Measurements from ENCODE around the gene ESF1. TPM values are rescaled to one million over a fixed set of nuclear protein-coding genes. Genes with fewer than 3 reads are reported as not detected.
A peak's percentile ranks its signal among the peaks of the same experiment; 100 is the strongest.

Gene ESF1
- total RNA-seq, 4 donors from 2014 or later: 14.9 to 28.0 (median 16.5) TPM

DNA sequence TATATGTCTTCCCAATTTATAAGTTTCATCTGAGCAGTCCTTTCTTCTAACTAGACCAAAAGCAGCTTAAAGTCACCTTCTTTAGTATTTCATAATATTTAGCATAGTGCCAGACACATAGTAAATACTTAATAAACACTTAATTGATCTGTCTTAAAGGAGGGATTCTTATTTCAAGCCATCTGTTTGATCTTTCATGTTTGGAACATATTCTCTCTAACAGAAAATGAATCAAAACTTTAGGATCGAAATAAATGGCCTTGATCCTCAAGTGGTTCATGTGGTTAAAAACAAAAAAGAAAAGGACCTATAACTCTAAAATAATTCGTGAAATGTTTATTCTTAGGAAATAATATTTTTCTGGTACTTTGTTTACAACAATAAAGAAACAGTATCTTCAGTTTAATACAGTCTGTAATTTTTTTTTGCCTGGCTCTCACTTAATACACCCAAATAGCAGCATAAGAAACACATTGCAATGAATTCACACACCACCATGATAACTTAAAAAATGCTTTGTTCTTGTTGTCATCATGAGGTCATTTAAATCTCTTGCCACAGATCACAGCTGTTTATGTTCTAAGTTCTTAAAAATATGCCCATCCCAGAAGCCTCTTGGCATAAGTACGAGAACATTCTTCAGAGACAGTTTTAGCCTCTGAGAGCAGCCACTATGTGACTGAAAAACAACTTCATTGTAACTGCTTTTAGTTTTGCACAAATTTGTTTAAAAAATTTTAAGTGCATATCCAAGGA is 48.1 kb downstream of the ESF1 start:
- DNase-seq (ENCODE audit: low spot score in 2 of 2): peak in 1 of 2 donors; percentile 30
- no peak overlapping the region for H3K4me3 ChIP-seq
- 30 to 41% methylated on average over 3 of the region's 3 CpGs for WGBS, 2 donors
- H3K36me3 ChIP-seq: peaks cover 3 to 39% (median 6%) of the 10 kb centered on the region in 3 donors
- H3K27me3 ChIP-seq: no peaks in the 10 kb centered on the region
- H3K4me1 ChIP-seq: peaks cover 0 to 27% (median 10%) of the 10 kb centered on the region in 4 donors
- H3K27ac ChIP-seq: peak overlapping the region; percentile 28 to 85 (median 62)
- TF ChIP-seq EP300 (IDR thresholded peaks at IDR 0.05) (peak; percentile 83 to 85), POLR2A (IDR thresholded peaks at IDR 0.05) (no peak)
- TF ChIP-seq, protein P1, sequence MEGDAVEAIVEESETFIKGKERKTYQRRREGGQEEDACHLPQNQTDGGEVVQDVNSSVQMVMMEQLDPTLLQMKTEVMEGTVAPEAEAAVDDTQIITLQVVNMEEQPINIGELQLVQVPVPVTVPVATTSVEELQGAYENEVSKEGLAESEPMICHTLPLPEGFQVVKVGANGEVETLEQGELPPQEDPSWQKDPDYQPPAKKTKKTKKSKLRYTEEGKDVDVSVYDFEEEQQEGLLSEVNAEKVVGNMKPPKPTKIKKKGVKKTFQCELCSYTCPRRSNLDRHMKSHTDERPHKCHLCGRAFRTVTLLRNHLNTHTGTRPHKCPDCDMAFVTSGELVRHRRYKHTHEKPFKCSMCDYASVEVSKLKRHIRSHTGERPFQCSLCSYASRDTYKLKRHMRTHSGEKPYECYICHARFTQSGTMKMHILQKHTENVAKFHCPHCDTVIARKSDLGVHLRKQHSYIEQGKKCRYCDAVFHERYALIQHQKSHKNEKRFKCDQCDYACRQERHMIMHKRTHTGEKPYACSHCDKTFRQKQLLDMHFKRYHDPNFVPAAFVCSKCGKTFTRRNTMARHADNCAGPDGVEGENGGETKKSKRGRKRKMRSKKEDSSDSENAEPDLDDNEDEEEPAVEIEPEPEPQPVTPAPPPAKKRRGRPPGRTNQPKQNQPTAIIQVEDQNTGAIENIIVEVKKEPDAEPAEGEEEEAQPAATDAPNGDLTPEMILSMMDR (IDR thresholded peaks at IDR 0.05): no peak
- H3K9me3 ChIP-seq: peaks cover 0 to 18% (median 2%) of the 10 kb centered on the region in 4 donors

DNA sequence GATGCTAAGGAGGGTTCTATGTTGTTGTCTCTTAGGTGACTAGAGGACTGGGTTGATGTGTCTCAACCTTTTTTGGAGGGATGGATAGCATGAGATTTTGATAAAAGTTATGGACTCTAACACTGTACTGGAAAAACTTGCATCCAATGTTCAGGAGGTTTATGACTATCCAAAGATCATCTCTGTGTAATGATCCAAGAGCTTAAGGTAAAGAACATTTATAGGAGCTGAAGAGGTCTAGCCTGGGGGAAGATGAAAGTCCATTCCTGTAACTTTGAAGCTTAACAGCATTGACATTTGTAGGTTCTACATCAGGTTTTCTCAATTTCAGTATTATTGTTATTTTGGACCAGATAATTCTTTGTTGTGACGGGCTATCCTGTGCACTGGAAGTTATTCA is 48.9 kb downstream of the ESF1 start:
- H3K27ac ChIP-seq: peak overlapping the region; percentile 22 to 85 (median 56)
- peaks cover 0 to 12% (median 2%) of the 10 kb centered on the region in 4 donors for H3K9me3 ChIP-seq
- WGBS, 2 donors: 85 to 89% methylated on average over 1 of the region's 1 CpG
- H3K4me3 ChIP-seq: no peak overlapping the region
- DNase-seq (ENCODE audit: low spot score in 2 of 2): no peak
- H3K27me3 ChIP-seq: no peaks in the 10 kb centered on the region
- H3K4me1 ChIP-seq: peaks cover 0 to 27% (median 10%) of the 10 kb centered on the region in 4 donors
- H3K36me3 ChIP-seq: peaks cover 3 to 39% (median 6%) of the 10 kb centered on the region in 3 donors
- no peak for TF ChIP-seq EP300 (IDR thresholded peaks at IDR 0.05)
- TF ChIP-seq, protein P1 (IDR thresholded peaks at IDR 0.05): no peak

DNA sequence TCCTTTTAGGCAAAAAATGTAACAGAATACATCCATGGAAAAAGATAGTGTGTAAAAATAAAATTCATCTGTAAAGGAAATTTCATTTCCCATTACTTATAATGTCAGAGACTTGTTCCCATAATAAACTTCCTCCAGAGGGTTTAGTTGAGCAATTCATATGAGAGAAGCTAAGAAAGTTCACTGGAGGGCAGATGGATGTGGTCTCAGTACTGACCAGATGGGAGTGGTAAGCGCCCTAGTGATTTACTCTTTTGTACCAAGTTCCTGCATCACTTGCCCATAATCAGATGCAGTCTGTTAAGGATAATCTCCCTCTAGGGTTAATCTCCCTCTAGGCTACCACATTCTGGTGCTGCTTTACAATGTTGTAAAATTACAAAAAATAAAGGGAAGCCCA is 61.7 kb downstream of the ESF1 start:
- Histone ChIP-seq H3K9me3 (no peaks in the 10 kb centered on the region), H3K4me1 (peaks cover 0 to 12% (median 0%) of the 10 kb centered on the region in 4 donors), H3K27ac (no peak overlapping the region), H3K27me3 (no peaks in the 10 kb centered on the region), H3K36me3 (peaks cover 0 to 24% (median 0%) of the 10 kb centered on the region in 3 donors), H3K4me3 (no peak overlapping the region)
- no peak for DNase-seq (ENCODE audit: low spot score in 2 of 2)
- WGBS, 2 donors: 81 to 88% methylated on average over 1 of the region's 1 CpG
- TF ChIP-seq, protein P1 (IDR thresholded peaks at IDR 0.05): no peak
- TF ChIP-seq POLR2A (IDR thresholded peaks at IDR 0.05) (no peak), EP300 (IDR thresholded peaks at IDR 0.05) (peak in 1 of 2 donors; percentile 52)

DNA sequence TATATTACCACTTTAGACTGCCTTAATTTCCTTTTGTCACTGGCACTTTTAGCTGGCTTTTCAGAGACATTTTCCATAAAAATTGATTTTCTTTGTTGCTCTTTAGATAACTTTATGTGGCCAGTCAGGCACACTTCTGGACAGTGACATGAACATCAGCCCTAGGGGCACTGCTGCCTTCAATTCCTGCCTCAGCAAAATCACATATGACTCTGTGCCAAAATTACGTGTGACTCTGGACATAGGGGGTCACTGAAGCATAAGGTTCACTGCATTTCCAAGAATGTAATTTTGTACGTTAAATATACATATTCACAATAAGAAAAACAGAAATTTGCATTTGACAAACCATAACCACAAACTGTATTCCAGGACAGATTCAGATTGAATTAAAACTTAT is 66.5 kb downstream of the ESF1 start:
- Histone ChIP-seq H3K36me3 (peaks cover 0 to 47% (median 0%) of the 10 kb centered on the region in 3 donors), H3K9me3 (no peaks in the 10 kb centered on the region), H3K27me3 (no peaks in the 10 kb centered on the region), H3K27ac (no peak overlapping the region), H3K4me3 (no peak overlapping the region), H3K4me1 (peaks cover 0 to 9% (median 0%) of the 10 kb centered on the region in 4 donors)
- no peak for DNase-seq (ENCODE audit: low spot score in 2 of 2)
- TF ChIP-seq POLR2A (IDR thresholded peaks at IDR 0.05): no peak
- TF ChIP-seq EP300 (IDR thresholded peaks at IDR 0.05): no peak
- TF ChIP-seq, protein P1 (IDR thresholded peaks at IDR 0.05): no peak
- WGBS, 2 donors: 90 to 92% methylated on average over 2 of the region's 2 CpGs

DNA sequence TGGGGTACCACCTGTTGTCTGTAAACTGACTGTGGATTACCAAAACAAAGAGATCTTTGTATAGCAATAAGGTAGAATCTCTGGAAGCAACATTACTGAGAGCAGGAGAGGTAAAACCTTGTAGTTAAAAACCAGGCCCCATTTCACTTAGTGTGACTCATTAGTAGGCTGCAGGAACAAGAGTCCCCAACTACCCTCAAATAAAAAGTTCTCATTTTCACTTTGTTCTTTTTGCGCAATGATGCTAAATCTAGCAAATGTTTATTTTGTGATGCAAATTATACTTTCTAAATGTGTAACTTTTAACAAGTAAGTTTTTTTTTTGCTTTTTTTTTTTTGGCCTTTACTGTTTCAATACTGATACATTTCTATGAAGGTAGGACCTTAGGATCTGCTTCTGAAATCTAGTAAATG is 67.1 kb downstream of the ESF1 start:
- Histone ChIP-seq H3K4me1 (peaks cover 0 to 3% (median 0%) of the 10 kb centered on the region in 4 donors), H3K27me3 (no peaks in the 10 kb centered on the region), H3K27ac (no peak overlapping the region), H3K4me3 (no peak overlapping the region), H3K36me3 (peaks cover 0 to 52% (median 0%) of the 10 kb centered on the region in 3 donors), H3K9me3 (no peaks in the 10 kb centered on the region)
- 93 to 96% methylated on average over 1 of the region's 1 CpG for WGBS, 2 donors
- DNase-seq (ENCODE audit: low spot score in 2 of 2): no peak
- TF ChIP-seq EP300 (IDR thresholded peaks at IDR 0.05) (no peak), POLR2A (IDR thresholded peaks at IDR 0.05) (no peak)
- TF ChIP-seq, protein P1 (IDR thresholded peaks at IDR 0.05): no peak
